COLO829 (cell line): ENCODE measurements around the gene EHBP1L1.

Experiments
- DNase-seq: peaks from one replicate; pipeline ENCODE4 v3.0.0; 2012; ENCODE audit warnings: low spot score

Gene EHBP1L1

DNA sequence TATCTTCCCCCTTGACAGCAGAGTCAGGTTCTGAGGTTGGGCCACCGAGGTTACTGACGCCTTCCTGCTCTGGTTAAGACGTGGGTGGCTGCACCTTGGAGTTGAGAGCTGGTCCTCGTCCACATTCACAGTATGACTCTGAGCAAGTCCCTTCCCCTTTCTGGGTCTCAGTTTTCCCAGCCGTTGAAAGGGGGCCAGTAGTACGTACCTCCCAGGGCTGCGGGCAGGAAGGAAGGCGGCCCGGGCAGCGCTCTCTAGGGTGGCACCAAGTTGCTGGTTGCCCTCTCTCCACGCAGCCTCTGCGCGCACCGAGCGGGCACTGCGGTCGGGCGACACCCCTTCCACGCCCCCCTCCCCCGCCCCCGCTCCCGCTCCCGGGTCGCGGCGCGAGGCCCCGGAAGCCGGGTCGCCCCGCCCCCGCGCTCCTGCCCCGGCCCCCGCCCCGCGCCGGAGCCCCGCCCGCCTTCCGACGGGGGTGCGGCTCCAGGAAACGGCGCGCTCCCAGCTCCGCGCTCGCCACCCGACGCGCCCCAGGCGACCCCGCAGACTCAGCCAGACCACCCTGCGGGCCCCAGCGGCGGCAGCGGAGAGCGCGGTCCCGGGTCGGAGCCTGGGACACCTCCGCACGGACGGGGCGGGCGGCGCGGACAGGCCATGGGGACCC is at the start of gene EHBP1L1:
EHBP1L1 (plus strand) TSS at position 486 of the 664 bp plus-strand sequence. CDS start 250 bp downstream, outside the sequence.
- DNase-seq, result no peak

DNA sequence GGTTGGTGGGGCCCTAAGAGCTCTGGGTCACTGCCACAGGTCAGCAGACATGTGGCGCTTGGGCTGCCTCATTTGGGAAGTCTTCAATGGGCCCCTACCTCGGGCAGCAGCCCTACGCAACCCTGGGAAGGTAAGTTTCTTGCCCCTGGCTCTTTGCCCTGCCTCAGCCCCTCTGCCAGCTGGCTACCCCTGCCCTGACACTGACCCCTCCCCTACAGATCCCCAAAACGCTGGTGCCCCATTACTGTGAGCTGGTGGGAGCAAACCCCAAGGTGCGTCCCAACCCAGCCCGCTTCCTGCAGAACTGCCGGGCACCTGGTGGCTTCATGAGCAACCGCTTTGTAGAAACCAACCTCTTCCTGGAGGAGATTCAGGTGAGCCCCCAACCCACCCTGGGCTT is 49.1 kb upstream of the EHBP1L1 start:
- no peak for DNase-seq

DNA sequence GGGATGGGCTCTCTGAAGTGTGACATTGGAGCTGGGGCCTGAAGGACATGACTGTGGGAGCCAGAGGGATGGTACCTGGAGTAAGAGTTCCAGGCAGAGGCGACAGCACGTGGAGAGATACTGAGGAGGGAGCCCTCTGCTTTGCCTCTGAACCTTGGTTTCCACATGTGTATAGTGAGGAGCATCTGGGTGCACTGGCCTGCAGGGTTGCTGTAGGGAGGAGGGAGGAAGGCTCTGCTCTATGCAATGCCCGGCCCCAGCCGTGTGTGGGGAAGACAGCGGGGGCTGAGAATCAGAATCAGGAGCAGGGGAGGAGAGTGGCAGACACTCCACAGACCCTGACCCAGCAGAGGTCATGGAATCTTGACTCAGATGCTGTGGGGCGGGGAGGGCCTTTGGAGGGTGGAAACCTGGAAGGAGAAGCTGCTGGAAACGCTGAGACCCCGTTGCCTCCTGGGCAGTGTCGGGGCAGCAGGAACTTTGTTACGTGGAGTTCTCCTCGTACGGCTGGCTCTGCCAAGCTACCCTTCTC is 47.0 kb upstream of the EHBP1L1 start:
- no peak for DNase-seq

DNA sequence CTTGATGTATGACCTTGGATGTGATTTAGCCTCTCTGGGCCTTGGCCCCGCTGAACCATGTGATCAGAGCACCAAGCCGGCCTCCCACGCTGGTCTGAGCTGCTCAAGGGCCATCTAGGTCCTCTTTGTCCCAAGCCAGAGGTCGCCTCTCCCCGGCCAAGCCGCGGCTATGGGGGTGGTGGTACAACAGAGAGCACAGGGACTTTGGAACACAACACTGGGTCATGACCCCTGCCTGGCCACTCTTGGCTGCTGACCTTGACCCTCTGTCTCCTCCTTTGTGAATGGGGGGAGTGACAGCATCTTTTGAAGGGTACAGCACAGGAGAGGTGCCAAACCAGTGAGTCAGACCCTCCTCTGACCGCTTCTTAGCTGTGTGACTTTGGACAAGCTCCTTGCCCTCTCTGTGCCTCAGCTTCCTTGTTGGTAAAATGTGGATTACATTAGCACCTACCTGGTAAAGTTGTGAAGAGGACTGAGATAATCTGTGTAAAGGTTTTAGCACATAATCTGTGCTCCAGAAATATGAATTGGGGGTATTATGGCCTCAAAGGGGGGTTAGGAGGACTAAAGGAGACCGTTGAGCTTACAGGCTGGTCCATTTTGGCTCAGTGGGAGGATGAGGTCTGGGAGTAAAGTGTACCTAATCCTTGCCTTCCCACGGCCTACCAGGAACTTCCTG is 46.2 kb upstream of the EHBP1L1 start:
- no peak for DNase-seq

DNA sequence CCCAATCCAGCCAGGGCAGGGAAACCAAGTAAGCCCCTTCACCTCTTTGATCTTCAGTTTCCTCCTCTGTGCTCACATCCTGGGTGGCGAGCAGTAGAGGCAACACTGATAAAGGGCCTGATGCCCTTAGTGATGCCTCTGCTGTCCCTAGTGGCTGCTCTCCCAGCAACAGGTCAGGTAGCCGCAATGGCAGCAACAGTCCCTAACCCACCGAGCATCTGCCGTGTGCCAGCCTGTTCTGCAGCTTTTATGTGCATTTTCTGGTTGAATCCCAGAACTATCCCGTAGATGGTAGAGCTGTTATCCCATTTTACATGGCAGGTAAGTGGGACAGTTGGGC is 45.7 kb upstream of the EHBP1L1 start:
- DNase-seq, result no peak

DNA sequence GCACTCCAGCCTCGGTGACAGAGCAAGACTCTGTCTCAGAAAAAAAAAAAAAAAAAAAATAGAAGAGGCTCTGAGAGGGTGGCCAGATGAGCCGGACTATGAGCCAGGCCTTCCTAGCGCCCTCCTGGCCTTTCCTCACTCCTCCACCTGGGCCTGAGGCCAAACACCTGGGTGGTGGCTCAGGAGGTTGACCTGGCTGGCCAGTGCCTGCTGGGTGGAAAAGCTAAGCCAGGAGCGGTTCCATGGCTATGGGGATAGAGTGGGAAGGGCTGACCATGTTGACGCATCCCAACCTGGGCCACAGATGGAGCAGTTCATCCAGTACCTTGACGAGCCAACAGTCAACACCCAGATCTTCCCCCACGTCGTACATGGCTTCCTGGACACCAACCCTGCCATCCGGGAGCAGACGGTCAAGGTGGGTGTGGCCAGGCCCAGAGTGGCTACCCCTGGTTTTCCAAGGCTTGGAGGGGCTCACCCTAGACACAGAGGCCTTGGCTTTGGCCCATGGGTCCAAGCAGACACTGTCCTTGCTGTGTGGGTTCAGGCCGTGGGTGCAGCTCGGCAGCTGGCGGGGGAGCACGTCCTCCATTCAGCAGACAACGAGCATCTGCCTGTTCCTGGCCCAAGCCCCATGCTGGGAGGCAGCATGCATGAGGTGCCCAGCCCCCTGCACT is 43.3 kb upstream of the EHBP1L1 start:
- DNase-seq, result no peak

DNA sequence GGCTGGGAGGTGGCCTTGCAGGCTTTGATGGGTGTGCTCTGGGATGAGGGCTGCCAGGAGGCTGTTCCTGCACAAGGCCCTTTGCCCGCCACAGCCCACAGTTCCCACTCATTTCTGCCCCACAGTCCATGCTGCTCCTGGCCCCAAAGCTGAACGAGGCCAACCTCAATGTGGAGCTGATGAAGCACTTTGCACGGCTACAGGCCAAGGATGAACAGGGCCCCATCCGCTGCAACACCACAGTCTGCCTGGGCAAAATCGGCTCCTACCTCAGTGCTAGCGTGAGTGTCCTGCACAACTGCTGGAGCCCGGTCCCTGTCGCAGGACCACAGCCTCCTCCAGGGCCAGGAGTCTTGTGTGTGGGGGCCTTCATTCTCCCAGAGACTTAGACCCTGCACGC is 40.8 kb upstream of the EHBP1L1 start:
- DNase-seq, result no peak

DNA sequence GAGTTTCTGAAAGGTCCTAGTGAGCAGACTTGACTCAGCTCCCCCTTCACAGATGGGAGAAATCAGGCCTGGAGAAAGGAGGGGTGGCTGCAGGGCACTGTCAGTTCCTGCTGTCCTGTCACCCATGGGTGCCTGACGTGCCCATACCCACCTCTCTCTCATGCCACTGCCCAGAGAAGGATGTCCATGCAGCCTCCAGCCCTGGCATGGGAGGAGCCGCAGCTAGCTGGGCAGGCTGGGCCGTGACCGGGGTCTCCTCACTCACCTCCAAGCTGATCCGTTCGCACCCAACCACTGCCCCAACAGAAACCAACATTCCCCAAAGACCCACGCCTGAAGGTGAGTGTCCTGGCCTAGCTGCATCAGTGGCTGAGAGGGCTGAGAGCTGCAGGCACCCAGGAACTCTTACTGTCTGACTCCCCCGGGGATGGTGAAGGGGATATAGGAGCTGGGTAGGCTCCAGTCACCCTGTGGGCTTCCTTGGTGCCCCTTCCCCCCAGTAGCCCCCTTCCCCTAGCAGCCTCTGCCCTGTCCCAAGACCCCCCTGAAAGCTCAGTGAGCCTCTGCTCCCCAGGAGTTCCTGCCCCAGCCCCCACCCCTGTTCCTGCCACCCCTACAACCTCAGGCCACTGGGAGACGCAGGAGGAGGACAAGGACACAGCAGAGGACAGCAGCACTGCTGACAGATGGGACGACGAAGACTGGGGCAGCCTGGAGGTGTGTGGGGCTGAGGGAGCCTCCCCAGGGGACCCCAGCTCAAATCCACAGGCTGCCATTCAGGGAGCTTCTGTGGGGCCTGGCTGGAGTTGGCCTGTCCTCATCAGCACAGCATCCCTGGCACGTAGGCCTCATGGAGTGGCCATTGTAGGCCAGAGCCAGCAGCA is 39.2 kb upstream of the EHBP1L1 start:
- no peak for DNase-seq

DNA sequence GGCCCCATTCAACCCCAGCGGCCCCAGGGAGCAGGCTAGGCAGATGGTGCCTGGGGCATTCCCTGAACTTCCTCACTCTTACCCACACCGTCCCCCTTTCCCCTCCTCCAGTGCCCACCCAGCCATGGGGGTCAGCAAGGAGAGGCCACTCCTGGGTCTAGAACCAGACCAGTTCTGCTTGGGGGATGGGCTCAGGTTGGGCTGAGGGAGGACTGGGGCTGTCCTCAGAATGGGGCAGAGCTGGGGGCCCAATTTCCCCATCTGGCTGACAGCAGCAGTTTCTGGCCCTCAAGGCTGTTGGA is 38.6 kb upstream of the EHBP1L1 start:
- DNase-seq, result no peak

DNA sequence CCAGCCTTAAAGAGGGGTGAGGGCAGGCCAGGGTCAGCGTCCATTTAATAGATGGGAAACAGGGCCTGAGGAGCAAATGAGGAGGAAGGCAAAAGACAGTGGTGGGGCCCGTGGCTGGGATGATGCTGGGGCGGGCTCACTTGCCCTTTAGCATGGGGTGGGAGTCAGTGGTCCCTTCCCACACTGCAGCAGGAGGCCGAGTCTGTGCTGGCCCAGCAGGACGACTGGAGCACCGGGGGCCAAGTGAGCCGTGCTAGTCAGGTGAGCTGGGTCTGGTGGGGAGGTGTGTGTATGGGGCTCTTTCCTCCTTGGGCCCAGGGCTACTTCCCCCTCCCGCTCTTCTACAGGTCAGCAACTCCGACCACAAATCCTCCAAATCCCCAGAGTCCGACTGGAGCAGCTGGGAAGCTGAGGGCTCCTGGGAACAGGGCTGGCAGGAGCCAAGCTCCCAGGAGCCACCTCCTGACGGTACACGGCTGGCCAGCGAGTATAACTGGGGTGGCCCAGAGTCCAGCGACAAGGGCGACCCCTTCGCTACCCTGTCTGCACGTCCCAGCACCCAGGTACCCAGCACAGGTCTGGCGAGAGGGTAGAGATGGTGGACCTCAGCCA is 38.1 kb upstream of the EHBP1L1 start:
- no peak for DNase-seq

DNA sequence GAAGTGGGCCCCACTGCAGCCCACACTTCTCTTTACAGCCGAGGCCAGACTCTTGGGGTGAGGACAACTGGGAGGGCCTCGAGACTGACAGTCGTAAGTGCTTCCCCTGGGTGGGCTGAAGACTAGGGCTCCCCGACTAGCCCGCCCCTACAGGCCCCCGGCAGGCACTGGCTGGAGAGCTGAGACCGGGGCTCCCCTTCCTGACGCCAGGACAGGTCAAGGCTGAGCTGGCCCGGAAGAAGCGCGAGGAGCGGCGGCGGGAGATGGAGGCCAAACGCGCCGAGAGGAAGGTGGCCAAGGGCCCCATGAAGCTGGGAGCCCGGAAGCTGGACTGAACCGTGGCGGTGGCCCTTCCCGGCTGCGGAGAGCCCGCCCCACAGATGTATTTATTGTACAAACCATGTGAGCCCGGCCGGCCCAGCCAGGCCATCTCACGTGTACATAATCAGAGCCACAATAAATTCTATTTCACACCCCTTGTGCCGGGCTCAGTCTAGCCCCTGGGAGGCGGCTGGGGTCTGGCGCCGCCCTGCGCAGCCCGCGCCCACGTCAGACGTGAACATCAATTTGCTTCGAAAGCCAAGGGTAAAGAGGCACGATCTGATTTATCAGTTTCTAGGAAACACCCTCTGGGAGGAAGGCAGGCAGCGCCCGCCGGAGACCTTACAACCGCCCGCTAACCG is 37.5 kb upstream of the EHBP1L1 start:
- no peak for DNase-seq

DNA sequence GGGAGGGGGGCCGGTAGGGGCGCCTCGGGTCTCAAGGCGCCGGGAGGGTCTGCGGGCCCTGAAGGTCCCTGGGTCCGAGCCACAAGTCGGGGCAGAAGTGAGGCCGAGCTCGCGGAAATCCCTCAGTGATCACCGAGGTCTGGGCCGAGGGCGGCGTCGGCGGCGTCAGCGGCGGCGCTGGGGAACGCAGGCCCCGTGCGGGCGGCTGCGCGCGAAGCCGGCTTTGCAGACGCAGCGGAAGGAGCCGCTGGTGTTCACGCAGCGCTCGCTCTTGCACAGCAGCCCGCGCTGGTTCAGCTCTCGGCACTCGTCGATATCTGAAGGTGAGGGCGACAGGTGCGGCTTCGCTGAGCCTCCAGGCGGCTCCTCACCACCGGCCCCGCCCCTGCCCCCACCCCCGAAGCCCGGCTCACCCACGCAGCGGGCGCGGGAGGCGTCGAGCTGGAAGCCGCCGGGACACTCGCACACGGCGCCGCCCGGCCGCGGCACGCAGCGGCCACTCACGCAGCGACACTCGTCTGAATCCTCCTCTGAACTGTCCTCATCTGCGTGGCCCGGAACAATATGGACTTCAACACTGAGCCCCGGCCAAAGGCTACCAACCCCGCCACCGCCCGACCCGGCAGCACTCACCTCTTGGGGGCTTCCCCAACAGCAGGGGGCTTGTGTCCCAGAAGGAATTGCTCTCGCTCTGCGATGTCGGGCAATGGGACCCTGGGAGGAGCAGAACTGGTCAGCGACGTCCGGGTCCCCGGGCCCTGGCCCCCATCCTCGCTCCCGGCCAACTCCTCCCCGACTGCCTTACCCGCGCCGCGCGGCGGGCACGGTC is 36.7 kb upstream of the EHBP1L1 start:
- DNase-seq, result no peak

DNA sequence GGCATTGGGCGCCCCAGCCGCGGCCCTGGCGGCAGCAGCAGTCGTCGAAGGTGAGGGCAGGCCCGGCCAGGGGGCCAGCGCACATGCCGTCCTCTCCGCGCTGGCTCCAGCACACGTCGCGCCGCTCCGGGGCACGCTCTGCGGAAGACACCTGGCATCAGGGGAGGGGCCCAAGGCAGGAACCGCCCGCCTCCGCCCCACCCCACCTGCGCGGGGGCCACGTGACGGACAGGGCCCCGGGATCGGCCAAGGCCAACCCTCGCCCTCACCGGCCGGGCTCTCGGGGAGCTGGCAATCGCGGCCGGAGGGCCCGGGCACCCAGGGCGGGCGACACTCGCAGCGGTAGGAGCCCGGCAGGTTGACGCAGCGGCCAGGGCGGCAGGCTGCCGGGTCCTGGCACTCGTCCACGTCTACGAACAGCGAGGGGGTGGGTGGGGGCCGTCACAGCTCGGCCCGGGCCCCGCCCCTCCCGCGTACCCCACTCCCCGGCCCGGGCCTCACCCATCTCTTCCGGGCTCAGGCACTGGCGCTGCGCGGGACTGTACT is 36.0 kb upstream of the EHBP1L1 start:
- no peak for DNase-seq

DNA sequence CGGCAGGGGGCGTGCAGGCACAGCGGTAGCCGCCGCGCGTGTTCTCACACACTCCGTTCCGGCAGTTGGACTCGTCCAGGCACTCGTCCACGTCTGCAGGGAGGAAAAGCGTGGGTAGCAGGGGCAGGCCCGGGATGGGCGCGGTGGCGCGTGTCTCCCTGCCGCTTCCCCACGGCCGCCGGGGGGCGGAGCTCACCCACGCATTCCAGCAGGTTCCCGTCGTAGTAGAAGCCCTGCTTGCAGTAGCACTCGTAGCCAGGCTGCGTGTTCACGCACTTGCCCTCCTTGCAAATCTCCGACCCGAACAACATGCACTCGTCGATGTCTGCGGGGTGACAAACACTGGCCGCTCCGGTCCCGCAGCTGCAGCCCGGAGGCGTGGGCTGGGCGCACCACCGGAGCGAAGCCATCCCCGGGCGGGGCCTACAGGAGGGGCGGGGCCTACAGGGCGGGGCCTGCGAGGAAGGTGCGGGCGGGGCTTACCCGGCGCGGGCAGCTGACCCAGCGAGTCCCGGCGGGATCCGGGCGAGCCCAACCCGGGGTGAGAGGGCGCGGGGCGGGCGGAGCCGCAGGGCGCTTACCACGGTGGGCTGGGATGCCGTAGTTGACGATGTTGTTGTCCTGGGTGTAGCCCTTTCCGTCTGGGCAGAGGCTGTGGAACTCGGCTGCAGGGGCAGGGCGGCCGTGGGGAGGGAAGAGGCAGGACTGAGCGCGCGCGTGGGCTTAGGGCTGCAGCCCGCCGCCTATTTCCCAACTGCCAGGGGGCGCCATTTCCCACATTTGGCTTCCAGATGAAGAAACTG is 35.4 kb upstream of the EHBP1L1 start:
- DNase-seq, result peak; percentile 90

DNA sequence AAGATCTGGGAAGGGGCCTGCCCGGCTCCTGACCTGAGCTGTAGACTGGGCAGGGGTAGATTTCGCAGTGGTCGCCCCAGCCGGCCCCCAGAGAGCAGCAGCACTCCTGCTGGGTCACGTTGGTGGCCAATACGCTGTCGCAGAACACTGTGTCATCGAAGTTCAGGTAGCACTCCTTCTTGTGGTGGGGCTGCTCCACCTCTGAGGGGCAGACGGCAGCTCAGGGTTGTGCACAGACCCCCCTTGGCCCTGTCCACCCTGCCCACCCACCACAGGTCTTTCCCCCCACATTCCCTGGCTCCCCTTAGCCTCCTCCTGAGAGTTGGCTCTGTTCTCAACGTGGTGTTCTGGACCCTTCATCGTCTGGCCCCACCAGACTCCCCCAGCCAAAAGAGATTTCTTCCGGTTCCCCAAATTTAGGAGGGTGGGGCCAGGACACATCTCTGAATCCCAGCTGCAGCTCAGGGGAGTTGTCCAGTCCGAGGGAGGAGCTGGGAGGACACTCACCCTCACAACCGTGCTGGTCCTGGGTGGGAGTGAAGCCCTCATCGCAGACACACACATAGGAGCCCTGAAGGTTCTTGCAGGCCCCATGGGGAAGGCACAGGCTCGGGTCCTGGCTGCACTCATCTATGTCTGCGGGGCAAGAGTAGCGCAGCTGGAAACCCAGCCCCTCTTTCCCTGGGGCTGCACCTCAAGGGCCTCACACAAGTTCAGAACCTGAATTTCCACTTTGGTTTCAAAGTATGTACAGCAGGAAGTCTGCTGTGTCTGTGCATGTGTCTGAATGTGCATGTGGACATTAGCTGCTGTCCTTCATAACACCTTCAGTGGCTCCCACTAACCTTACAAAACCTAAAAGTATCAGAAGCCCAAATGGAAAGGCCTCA is 34.5 kb upstream of the EHBP1L1 start:
- DNase-seq, result no peak

DNA sequence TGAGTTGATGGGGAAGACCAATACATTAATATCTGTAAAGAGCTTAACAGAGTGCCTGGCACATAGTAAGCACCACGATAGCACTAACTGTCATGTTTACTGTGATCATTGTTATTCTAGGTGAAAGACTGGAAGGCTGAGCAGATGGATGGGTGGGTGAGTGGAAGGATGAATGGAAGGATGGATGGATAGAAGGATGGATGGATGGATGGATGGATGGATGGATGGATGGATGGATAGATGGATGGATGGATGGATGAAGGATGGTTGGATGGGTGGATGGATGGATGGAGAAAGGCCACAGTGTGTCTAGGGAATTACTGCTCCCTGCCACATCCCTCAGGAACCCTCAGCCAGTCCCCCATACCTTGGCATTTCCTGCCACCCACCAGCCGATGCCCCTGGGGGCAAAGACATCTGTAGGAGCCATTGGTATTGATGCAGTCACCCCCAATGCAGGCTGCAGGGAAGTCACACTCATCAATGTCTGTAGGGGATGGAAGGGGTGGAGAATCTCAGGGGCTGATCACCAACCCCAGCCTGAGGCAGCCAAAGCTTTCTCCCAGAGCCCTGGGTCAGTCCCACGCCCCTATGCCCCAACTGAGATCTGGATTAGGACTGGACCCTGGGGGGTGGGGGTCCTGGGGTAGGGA is 33.0 kb upstream of the EHBP1L1 start:
- DNase-seq, result no peak

DNA sequence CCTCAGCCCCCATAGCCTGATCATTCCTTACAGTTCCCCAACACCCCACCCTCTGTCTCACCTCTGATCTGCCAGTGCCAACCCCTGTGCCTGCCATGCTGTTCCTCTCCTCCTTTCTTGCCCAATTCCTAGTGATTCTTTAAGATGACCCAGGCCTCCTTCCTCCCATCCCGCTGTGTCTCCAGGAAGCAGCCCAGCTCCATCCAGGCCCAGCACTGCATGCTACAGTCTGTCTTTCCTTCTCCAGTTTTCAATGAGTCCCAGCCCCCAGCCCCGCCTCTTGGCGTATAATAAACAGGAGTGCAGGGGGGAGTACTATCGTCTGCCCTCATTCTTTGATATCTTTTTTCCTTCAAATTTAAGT is 30.0 kb upstream of the EHBP1L1 start:
- no peak for DNase-seq
